ENCODE results near the gene KCTD1.

The KCTD1 gene

GRCh38 chr18:26479681-26480079 lies 68.7 kb downstream of the KCTD1 start:
- in situ Hi-C loops (cut with HindIII; ENCODE audit: low pct_unique_long_range_greater_than_20kb, low sequenced_read_pairs): no loop called here
- DNase-seq (ENCODE audit: low read depth in 1 of 2, low spot score in 1 of 2): no peak
- TF ChIP-seq JUND (IDR thresholded peaks at IDR 0.05; ENCODE audit: low read depth): no peak

- no peak for TF ChIP-seq JUND (IDR thresholded peaks at IDR 0.05; ENCODE audit: low read depth)
- no peak for DNase-seq (ENCODE audit: low read depth in 1 of 2, low spot score in 1 of 2)
- in situ Hi-C loops (cut with HindIII; ENCODE audit: low pct_unique_long_range_greater_than_20kb, low sequenced_read_pairs): no loop called here
Measured at GRCh38 chr18:26479065-26479680, 69.2 kb downstream of the KCTD1 start.

- no peak for TF ChIP-seq JUND (IDR thresholded peaks at IDR 0.05; ENCODE audit: low read depth)
- no peak for DNase-seq (ENCODE audit: low read depth in 1 of 2, low spot score in 1 of 2)
- in situ Hi-C loops (cut with HindIII; ENCODE audit: low pct_unique_long_range_greater_than_20kb, low sequenced_read_pairs): no loop called here
Measured at GRCh38 chr18:26477828-26478466, 70.4 kb downstream of the KCTD1 start.

- no peak for TF ChIP-seq JUND (IDR thresholded peaks at IDR 0.05; ENCODE audit: low read depth)
- in situ Hi-C loops (cut with HindIII; ENCODE audit: low pct_unique_long_range_greater_than_20kb, low sequenced_read_pairs): no loop called here
- DNase-seq (ENCODE audit: low read depth in 1 of 2, low spot score in 1 of 2): no peak
Measured at GRCh38 chr18:26476697-26477096, 71.7 kb downstream of the KCTD1 start.

GRCh38 chr18:26474542-26474941 lies 73.8 kb downstream of the KCTD1 start:
- no peak for TF ChIP-seq JUND (IDR thresholded peaks at IDR 0.05; ENCODE audit: low read depth)
- DNase-seq (ENCODE audit: low read depth in 1 of 2, low spot score in 1 of 2): no peak
- in situ Hi-C loops (cut with HindIII; ENCODE audit: low pct_unique_long_range_greater_than_20kb, low sequenced_read_pairs): no loop called here

- no peak for TF ChIP-seq JUND (IDR thresholded peaks at IDR 0.05; ENCODE audit: low read depth)
- no peak for DNase-seq (ENCODE audit: low read depth in 1 of 2, low spot score in 1 of 2)
- in situ Hi-C loops (cut with HindIII; ENCODE audit: low pct_unique_long_range_greater_than_20kb, low sequenced_read_pairs): no loop called here
Measured at GRCh38 chr18:26473672-26474071, 74.7 kb downstream of the KCTD1 start.

DNA sequence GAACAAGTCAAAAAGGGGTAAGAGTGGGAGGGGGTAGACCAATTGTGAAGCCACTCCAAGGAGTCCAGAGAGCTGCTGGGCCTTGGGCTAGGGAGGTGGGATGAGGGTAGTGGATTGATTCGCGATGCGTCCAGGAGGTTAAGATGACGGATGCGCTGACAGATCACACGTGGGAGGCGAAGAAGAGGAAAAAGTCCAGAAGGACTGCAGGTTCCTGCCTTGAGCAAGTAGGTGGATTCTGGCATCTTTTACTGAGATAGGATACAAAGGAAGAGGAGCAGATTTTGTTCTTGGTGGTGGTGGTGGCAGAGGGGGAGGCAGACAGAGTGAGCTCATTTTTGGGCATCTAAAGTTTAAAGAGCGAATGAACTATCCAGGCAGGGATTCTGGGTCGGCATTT lies 76.5 kb downstream of the KCTD1 start:
- TF ChIP-seq JUND (IDR thresholded peaks at IDR 0.05; ENCODE audit: low read depth): no peak

GRCh38 chr18:26471027-26471426 lies 77.3 kb downstream of the KCTD1 start:
- in situ Hi-C loops (cut with HindIII; ENCODE audit: low pct_unique_long_range_greater_than_20kb, low sequenced_read_pairs): no loop called here
- TF ChIP-seq JUND (IDR thresholded peaks at IDR 0.05; ENCODE audit: low read depth): no peak
- DNase-seq (ENCODE audit: low read depth in 1 of 2, low spot score in 1 of 2): no peak

More for the DNA sequence above, 76.5 kb downstream of the KCTD1 start:
- in situ Hi-C loops (cut with HindIII; ENCODE audit: low pct_unique_long_range_greater_than_20kb, low sequenced_read_pairs): no loop called here
- DNase-seq (ENCODE audit: low read depth in 1 of 2, low spot score in 1 of 2): no peak

DNA sequence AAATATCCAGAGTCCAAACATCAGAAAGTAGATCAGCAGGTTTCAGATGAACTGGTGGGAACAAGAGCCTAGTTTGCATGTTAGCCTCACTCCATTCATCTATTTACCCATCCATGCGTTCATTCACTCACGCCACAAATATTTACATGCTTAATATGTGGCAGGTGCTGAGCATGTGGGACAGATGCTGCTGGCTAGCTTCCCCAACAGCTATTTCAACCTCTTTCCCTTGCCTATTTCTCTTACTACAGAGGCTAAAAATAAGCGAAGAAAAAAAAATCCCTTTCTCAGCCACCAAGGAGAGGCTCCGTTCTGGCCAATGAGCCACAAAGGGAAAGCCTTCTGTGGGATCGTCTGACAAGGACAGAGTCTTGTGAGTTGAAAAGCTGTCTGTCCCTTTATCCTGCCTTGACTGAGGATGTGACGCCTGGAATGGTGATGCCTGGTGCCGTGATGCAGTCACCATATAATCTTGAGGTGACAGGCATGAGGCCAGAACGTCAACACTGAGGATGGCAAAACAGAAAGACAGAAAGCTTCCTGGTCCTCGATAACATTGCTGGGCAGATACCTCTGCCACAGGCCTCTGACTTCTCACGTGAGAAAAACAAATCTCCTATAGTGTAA lies 78.2 kb downstream of the KCTD1 start:
- no peak for TF ChIP-seq JUND (IDR thresholded peaks at IDR 0.05; ENCODE audit: low read depth)
- peak in 1 of 2 experiments; percentile 9 for DNase-seq (ENCODE audit: low read depth in 1 of 2, low spot score in 1 of 2)
- in situ Hi-C loops (cut with HindIII; ENCODE audit: low pct_unique_long_range_greater_than_20kb, low sequenced_read_pairs): no loop called here

DNA sequence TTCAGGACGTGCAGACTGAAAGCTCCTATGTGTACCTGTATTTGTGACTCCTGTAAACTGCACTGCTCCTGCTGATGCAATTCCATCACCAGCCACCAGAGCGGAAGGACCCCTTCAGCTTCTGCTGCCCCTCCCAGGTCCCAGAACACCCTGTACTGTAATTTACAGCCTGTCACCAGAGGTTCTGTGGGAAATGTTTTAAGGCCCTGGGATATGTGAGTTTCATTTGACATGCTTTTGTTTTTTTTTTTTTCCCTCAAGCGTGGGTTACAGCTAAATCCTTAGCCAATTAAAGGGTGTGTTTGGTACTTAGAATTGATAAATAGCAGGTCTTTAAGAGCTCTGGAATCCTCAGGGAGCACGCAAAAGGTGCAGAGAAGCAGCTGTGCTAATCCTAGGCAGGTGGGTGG lies 79.4 kb downstream of the KCTD1 start:
- peak in 1 of 2 experiments; percentile 7 for DNase-seq (ENCODE audit: low read depth in 1 of 2, low spot score in 1 of 2)
- no peak for TF ChIP-seq JUND (IDR thresholded peaks at IDR 0.05; ENCODE audit: low read depth)
- in situ Hi-C loops (cut with HindIII; ENCODE audit: low pct_unique_long_range_greater_than_20kb, low sequenced_read_pairs): no loop called here

GRCh38 chr18:26466026-26466425 lies 82.3 kb downstream of the KCTD1 start:
- no peak for TF ChIP-seq JUND (IDR thresholded peaks at IDR 0.05; ENCODE audit: low read depth)
- DNase-seq (ENCODE audit: low read depth in 1 of 2, low spot score in 1 of 2): no peak
- in situ Hi-C loops (cut with HindIII; ENCODE audit: low pct_unique_long_range_greater_than_20kb, low sequenced_read_pairs): no loop called here

- in situ Hi-C loops (cut with HindIII; ENCODE audit: low pct_unique_long_range_greater_than_20kb, low sequenced_read_pairs): no loop called here
- DNase-seq (ENCODE audit: low read depth in 1 of 2, low spot score in 1 of 2): no peak
- TF ChIP-seq JUND (IDR thresholded peaks at IDR 0.05; ENCODE audit: low read depth): no peak
Measured at GRCh38 chr18:26465431-26465830, 82.9 kb downstream of the KCTD1 start.

Data from T47D (cell line).